ENCODE data around the gene CBX4. TPM values are rescaled to one million over a fixed set of nuclear protein-coding genes. Genes with fewer than 3 reads are reported as not detected.

Gene CBX4
- total RNA-seq, 1 donor from 2014 or later: 16.9 TPM

DNA sequence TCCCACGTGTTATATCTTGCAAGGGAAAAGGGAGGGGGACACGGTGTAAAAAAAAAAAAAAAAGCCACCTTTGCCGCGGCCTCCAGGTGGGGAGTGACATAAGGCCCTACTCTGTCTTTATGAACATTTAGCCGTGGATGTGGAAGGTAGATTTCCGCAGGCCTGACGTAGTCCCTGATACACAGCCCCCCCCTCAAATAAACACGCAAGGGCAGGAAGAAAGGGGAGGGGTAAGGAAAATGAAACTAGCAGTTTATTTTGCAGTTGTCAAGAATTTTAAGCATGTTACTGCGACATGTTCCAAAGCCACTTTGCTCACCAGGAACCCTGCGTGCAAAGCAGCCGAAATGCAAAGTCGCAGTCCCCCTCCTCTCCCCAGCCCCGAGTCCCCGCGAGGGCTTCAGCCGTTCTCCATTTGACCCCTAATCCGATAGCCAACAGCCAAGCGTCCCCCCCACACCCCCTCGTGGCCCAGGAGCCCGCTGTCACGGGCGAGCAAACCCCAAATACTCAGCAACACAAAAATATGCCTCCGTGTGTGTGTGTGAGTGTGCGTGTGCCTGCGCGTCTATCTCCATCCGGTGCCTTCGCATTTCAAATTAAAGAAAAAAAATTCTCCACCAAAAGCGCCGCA is 1.2 kb downstream of the CBX4 start:
- H3K27me3 Mint-ChIP-seq (ENCODE audit: low read depth, unreplicated experiment): peaks cover 22% of the 10 kb centered on the region
- peaks cover 8% of the 10 kb centered on the region for H3K9me3 Mint-ChIP-seq (ENCODE audit: unreplicated experiment)
- Histone ChIP-seq H3K4me3 (ENCODE audit: insufficient read depth, low read depth, low read length) (peak overlapping the region; percentile 92), H3K79me2 (ENCODE audit: insufficient read depth, low read length) (peaks cover 33% of the 10 kb centered on the region), H3K9me3 (ENCODE audit: insufficient read depth, low read depth, low read length) (no peaks in the 10 kb centered on the region), H3K36me3 (ENCODE audit: insufficient read depth, low read length) (no peaks in the 10 kb centered on the region), H3K27me3 (ENCODE audit: insufficient read depth, low read length) (peaks cover 24% of the 10 kb centered on the region), H3K4me2 (ENCODE audit: low read length) (peak overlapping the region; percentile 96), H4K20me1 (ENCODE audit: insufficient read depth, low read length) (peaks cover 53% of the 10 kb centered on the region), H3K4me1 (ENCODE audit: insufficient read depth, low read length) (peaks cover 24% of the 10 kb centered on the region), H3K27ac (ENCODE audit: low read depth, low read length) (peak overlapping the region; percentile 50), H2AFZ (ENCODE audit: low read depth, low read length) (peak overlapping the region; percentile 56), H3K9ac (ENCODE audit: low read length) (peak overlapping the region; percentile 78)
- peaks cover 5% of the 10 kb centered on the region for H3K4me1 Mint-ChIP-seq (ENCODE audit: low read depth, unreplicated experiment)
- peak overlapping the region; percentile 88 for H3K27ac Mint-ChIP-seq (ENCODE audit: unreplicated experiment)
- peaks cover 8% of the 10 kb centered on the region for H3K36me3 Mint-ChIP-seq (ENCODE audit: low read depth, unreplicated experiment)
- peak overlapping the region; percentile 95 for H3K4me3 Mint-ChIP-seq (ENCODE audit: unreplicated experiment)
- peak; percentile 41 for DNase-seq (ENCODE audit: low read depth)
- no peak for FAIRE-seq
- TF ChIP-seq EZH2 (IDR thresholded peaks at IDR 0.05; ENCODE audit: insufficient read depth, low read length): no peak

DNA sequence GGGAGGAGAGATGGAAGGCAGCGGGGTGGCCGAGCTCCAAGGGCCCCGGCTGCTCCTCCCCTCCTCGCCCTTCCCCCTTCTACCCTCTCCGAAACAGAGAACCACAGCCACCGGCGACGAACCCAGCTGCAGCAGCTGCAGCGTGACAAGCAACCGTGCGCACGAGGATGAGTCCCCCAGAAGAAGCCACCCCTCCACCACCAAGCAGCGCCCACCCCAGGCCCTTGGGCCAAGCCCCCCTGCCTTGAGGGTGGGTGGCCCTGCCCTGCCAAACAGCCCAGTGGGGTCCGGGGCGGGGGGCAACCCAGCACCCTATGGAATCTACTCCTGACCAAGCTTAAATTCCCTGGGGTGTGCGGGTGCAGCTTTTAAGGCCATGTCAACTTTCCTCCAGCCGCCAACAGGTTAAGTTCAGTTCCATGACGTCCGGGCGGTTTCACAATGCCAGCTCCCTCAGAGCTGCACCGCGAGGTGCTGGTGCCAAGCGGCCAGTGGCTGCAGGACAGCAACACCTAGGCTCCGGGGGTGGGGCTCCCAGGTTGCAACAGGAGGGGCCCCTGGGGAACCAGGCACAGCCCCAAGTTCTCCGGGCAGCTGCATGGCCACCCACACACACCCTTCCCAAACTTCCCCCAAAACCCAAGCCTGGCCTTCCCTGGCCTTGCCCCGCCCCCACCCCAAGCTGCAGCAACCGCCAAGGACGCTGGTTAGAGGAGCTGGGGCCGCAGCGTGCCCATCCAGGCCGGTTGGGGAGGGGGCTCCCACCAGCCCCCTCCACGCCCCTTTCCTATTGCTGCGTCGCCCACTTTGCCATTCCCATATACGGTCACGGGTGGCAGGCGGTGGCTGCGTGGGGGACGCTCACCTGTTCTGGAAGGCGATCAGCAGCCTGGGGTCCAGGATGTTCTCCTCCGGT is 2.0 kb downstream of the CBX4 start:
- H3K27me3 ChIP-seq (ENCODE audit: insufficient read depth, low read length): peaks cover 16% of the 10 kb centered on the region
- Mint-ChIP-seq H3K36me3 (ENCODE audit: low read depth, unreplicated experiment) (peaks cover 8% of the 10 kb centered on the region), H3K9me3 (ENCODE audit: unreplicated experiment) (peaks cover 8% of the 10 kb centered on the region), H3K4me1 (ENCODE audit: low read depth, unreplicated experiment) (peaks cover 7% of the 10 kb centered on the region), H3K4me3 (ENCODE audit: unreplicated experiment) (peak overlapping the region; percentile 95), H3K27ac (ENCODE audit: unreplicated experiment) (peak overlapping the region; percentile 88), H3K27me3 (ENCODE audit: low read depth, unreplicated experiment) (peaks cover 16% of the 10 kb centered on the region)
- no peak overlapping the region for H2AFZ ChIP-seq (ENCODE audit: low read depth, low read length)
- peaks cover 55% of the 10 kb centered on the region for H4K20me1 ChIP-seq (ENCODE audit: insufficient read depth, low read length)
- no peak overlapping the region for H3K27ac ChIP-seq (ENCODE audit: low read depth, low read length)
- peaks cover 31% of the 10 kb centered on the region for H3K4me1 ChIP-seq (ENCODE audit: insufficient read depth, low read length)
- TF ChIP-seq, protein P1, sequence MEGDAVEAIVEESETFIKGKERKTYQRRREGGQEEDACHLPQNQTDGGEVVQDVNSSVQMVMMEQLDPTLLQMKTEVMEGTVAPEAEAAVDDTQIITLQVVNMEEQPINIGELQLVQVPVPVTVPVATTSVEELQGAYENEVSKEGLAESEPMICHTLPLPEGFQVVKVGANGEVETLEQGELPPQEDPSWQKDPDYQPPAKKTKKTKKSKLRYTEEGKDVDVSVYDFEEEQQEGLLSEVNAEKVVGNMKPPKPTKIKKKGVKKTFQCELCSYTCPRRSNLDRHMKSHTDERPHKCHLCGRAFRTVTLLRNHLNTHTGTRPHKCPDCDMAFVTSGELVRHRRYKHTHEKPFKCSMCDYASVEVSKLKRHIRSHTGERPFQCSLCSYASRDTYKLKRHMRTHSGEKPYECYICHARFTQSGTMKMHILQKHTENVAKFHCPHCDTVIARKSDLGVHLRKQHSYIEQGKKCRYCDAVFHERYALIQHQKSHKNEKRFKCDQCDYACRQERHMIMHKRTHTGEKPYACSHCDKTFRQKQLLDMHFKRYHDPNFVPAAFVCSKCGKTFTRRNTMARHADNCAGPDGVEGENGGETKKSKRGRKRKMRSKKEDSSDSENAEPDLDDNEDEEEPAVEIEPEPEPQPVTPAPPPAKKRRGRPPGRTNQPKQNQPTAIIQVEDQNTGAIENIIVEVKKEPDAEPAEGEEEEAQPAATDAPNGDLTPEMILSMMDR (IDR thresholded peaks at IDR 0.05; ENCODE audit: insufficient read depth, low read depth, low read length): no peak
- no peak for TF ChIP-seq EZH2 (IDR thresholded peaks at IDR 0.05; ENCODE audit: insufficient read depth, low read length)
- H3K9ac ChIP-seq (ENCODE audit: low read length): peak overlapping the region; percentile 78
- H3K4me3 ChIP-seq (ENCODE audit: insufficient read depth, low read depth, low read length): peak overlapping the region; percentile 92
- peak overlapping the region; percentile 96 for H3K4me2 ChIP-seq (ENCODE audit: low read length)
- peaks cover 33% of the 10 kb centered on the region for H3K79me2 ChIP-seq (ENCODE audit: insufficient read depth, low read length)
- FAIRE-seq: no peak
- DNase-seq (ENCODE audit: low read depth): peak; percentile 53
- H3K36me3 ChIP-seq (ENCODE audit: insufficient read depth, low read length): no peaks in the 10 kb centered on the region
- no peaks in the 10 kb centered on the region for H3K9me3 ChIP-seq (ENCODE audit: insufficient read depth, low read depth, low read length)

DNA sequence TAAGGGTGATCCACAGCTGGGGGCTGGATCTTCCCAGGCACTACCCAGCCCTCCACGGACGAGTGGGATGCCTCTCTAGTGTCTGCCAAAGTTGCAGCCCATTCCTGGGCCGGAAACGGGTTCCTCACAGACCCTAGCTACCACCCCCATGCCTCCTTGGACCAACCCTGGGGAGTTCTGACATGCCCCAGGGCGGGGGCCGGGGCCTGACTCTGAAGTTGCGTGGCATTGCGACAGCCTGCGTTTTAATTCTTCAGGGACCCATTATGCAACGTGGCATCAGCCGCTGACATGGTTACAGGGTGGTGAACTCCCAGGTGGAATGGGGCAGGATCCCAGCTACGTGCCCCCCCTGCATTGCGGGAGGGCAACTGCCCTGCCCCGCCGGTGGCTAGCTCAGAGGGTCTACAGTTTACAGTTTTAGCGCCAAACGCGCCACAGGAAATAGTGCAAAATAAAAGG is 2.7 kb downstream of the CBX4 start:
- no peak for TF ChIP-seq EZH2 (IDR thresholded peaks at IDR 0.05; ENCODE audit: insufficient read depth, low read length)
- TF ChIP-seq, protein P1 (IDR thresholded peaks at IDR 0.05; ENCODE audit: insufficient read depth, low read depth, low read length): no peak
- peaks cover 12% of the 10 kb centered on the region for H3K27me3 Mint-ChIP-seq (ENCODE audit: low read depth, unreplicated experiment)

More for the DNA sequence above, 2.7 kb downstream of the CBX4 start:
- H3K4me3 Mint-ChIP-seq (ENCODE audit: unreplicated experiment): peak overlapping the region; percentile 77
- no peak for DNase-seq (ENCODE audit: low read depth)
- Histone ChIP-seq H3K4me2 (ENCODE audit: low read length) (peak overlapping the region; percentile 96), H3K4me1 (ENCODE audit: insufficient read depth, low read length) (peaks cover 36% of the 10 kb centered on the region), H3K4me3 (ENCODE audit: insufficient read depth, low read depth, low read length) (no peak overlapping the region), H3K36me3 (ENCODE audit: insufficient read depth, low read length) (no peaks in the 10 kb centered on the region), H3K79me2 (ENCODE audit: insufficient read depth, low read length) (peaks cover 33% of the 10 kb centered on the region), H3K27ac (ENCODE audit: low read depth, low read length) (no peak overlapping the region), H3K9me3 (ENCODE audit: insufficient read depth, low read depth, low read length) (no peaks in the 10 kb centered on the region), H4K20me1 (ENCODE audit: insufficient read depth, low read length) (peaks cover 55% of the 10 kb centered on the region), H3K9ac (ENCODE audit: low read length) (no peak overlapping the region), H3K27me3 (ENCODE audit: insufficient read depth, low read length) (peaks cover 9% of the 10 kb centered on the region), H2AFZ (ENCODE audit: low read depth, low read length) (no peak overlapping the region)
- peaks cover 8% of the 10 kb centered on the region for H3K36me3 Mint-ChIP-seq (ENCODE audit: low read depth, unreplicated experiment)
- no peak for FAIRE-seq
- H3K27ac Mint-ChIP-seq (ENCODE audit: unreplicated experiment): no peak overlapping the region
- H3K9me3 Mint-ChIP-seq (ENCODE audit: unreplicated experiment): peaks cover 6% of the 10 kb centered on the region
- H3K4me1 Mint-ChIP-seq (ENCODE audit: low read depth, unreplicated experiment): peaks cover 7% of the 10 kb centered on the region
